SK-N-SH treated with all-trans-retinoic acid at 6 μM for 48 hours (cell line): ENCODE data around the gene CDC6.

ENCODE experiments used
- ATAC-seq: fragments of 200-7000 bp; cut with Tn5 transposase; 3 replicates; pipeline ENCODE4 v1.9.1; 2020; ENCODE audit warnings: mild to moderate bottlenecking, moderate library complexity
- ARNTL ChIP-seq: fragments of 450-650 bp; formaldehyde crosslinking; IDR thresholded peaks from 2 replicates; pipeline ENCODE4 v1.5.0; 2020; ENCODE audit warnings: low read depth, mild to moderate bottlenecking, moderate library complexity, borderline replicate concordance
- BACH2 ChIP-seq: fragments of 250-450 bp; sonication (Bioruptor Pico); IDR thresholded peaks from 2 replicates; pipeline ENCODE4 v1.9.0; 2021; ENCODE audit warnings: mild to moderate bottlenecking, borderline replicate concordance
- CREB5 ChIP-seq: fragments of 250-450 bp; sonication (Bioruptor Pico); IDR thresholded peaks from 2 replicates; pipeline ENCODE4 v1.5.1; 2020; ENCODE audit warnings: low read depth, mild to moderate bottlenecking, moderate library complexity
- CSDC2 ChIP-seq: fragments of 250-450 bp; sonication (Bioruptor Pico); IDR thresholded peaks from 2 replicates; pipeline ENCODE4 v1.5.0; 2020; ENCODE audit warnings: mild to moderate bottlenecking, moderate library complexity
- CSRNP3 ChIP-seq: fragments of 250-450 bp; sonication (Bioruptor Pico); IDR thresholded peaks from 2 replicates; pipeline ENCODE4 v1.5.1; 2021; ENCODE audit warnings: mild to moderate bottlenecking, moderate library complexity
- ESRRG ChIP-seq: fragments of 250-450 bp; sonication (Bioruptor Pico); IDR thresholded peaks from 2 replicates; pipeline ENCODE4 v1.6.1; 2021; ENCODE audit warnings: mild to moderate bottlenecking
- GLIS3 ChIP-seq: fragments of 250-450 bp; sonication (Bioruptor Pico); IDR thresholded peaks from 2 replicates; pipeline ENCODE4 v1.5.0; 2020; ENCODE audit warnings: mild to moderate bottlenecking, moderate library complexity
- ISL1 ChIP-seq: fragments of 250-450 bp; sonication (Bioruptor Pico); IDR thresholded peaks from 2 replicates; pipeline ENCODE4 v2.1.2; 2022; ENCODE audit warnings: mild to moderate bottlenecking, moderate library complexity
- OSR1 ChIP-seq: fragments of 250-450 bp; sonication (Bioruptor Pico); IDR thresholded peaks from 2 replicates; pipeline ENCODE4 v1.8.0; 2022; ENCODE audit warnings: moderate library complexity, mild to moderate bottlenecking, inconsistent platforms
- PATZ1 ChIP-seq: fragments of 250-450 bp; sonication (Bioruptor Pico); IDR thresholded peaks from 2 replicates; pipeline ENCODE4 v1.8.0; 2020; ENCODE audit warnings: mild to moderate bottlenecking, moderate library complexity, borderline replicate concordance
- POU6F1 ChIP-seq: fragments of 250-450 bp; sonication (Bioruptor Pico); IDR thresholded peaks from 2 replicates; pipeline ENCODE4 v1.8.0; 2021; ENCODE audit warnings: low read depth, mild to moderate bottlenecking, moderate library complexity, borderline replicate concordance
- PPARA ChIP-seq: fragments of 250-450 bp; sonication (Bioruptor Pico); IDR thresholded peaks from 2 replicates; pipeline ENCODE4 v1.5.0; 2020; ENCODE audit warnings: mild to moderate bottlenecking, borderline replicate concordance
- RARB ChIP-seq: fragments of 250-450 bp; sonication (Bioruptor Pico); IDR thresholded peaks from 2 replicates; pipeline ENCODE4 v1.8.0; 2021; ENCODE audit warnings: mild to moderate bottlenecking, moderate library complexity
- SNAI2 ChIP-seq: fragments of 250-450 bp; sonication (Bioruptor Pico); IDR thresholded peaks from 2 replicates; pipeline ENCODE4 v1.5.0; 2020; ENCODE audit warnings: mild to moderate bottlenecking, moderate library complexity
- TOX ChIP-seq: fragments of 250-450 bp; sonication (Bioruptor Pico); IDR thresholded peaks from 2 replicates; pipeline ENCODE4 v1.8.0; 2021; ENCODE audit warnings: mild to moderate bottlenecking, moderate library complexity, borderline replicate concordance
- ZC3H10 ChIP-seq: fragments of 250-450 bp; sonication (Bioruptor Pico); IDR thresholded peaks from 2 replicates; pipeline ENCODE4 v1.5.1; 2021; ENCODE audit warnings: mild to moderate bottlenecking, moderate library complexity
- ZFP3 ChIP-seq: fragments of 250-450 bp; sonication (Bioruptor Pico); IDR thresholded peaks from 2 replicates; pipeline ENCODE4 v1.5.0; 2020; ENCODE audit warnings: mild to moderate bottlenecking, moderate library complexity
- ZFP30 ChIP-seq: fragments of 450-650 bp; formaldehyde crosslinking; IDR thresholded peaks from 2 replicates; pipeline ENCODE4 v1.5.0; 2022; ENCODE audit warnings: mild to moderate bottlenecking, moderate library complexity
- ZNF70 ChIP-seq: fragments of 450-650 bp; formaldehyde crosslinking; IDR thresholded peaks from 2 replicates; pipeline ENCODE4 v1.5.0; 2020; ENCODE audit warnings: mild to moderate bottlenecking, moderate library complexity
- ZNF8 ChIP-seq: fragments of 450-650 bp; formaldehyde crosslinking; IDR thresholded peaks from 2 replicates; pipeline ENCODE4 v1.5.0; 2020; ENCODE audit warnings: mild to moderate bottlenecking, moderate library complexity

Gene CDC6

GRCh38 chr17:40333781-40334448 is 46.2 kb downstream of the CDC6 start:
- no peak for TF ChIP-seq GLIS3 (CRISPR knock-in tag)
- no peak for TF ChIP-seq CREB5 (CRISPR knock-in tag)
- no peak for TF ChIP-seq ARNTL
- TF ChIP-seq ISL1 (CRISPR knock-in tag): no peak
- no peak for TF ChIP-seq BACH2
- no peak for TF ChIP-seq ZC3H10 (CRISPR knock-in tag)
- TF ChIP-seq ESRRG: no peak
- no peak for TF ChIP-seq RARB (CRISPR knock-in tag)
- TF ChIP-seq ZFP3 (CRISPR knock-in tag): no peak
- TF ChIP-seq ZNF8: no peak
- no peak for TF ChIP-seq ZNF70 (CRISPR knock-in tag)
- no peak for TF ChIP-seq CSRNP3 (CRISPR knock-in tag)
- no peak for TF ChIP-seq CSDC2 (CRISPR knock-in tag)
- no peak for TF ChIP-seq SNAI2 (CRISPR knock-in tag)
- no peak for TF ChIP-seq OSR1
- no peak for ATAC-seq

- no peak for ATAC-seq
- TF ChIP-seq CSDC2 (CRISPR knock-in tag) (no peak), PATZ1 (no peak), ISL1 (CRISPR knock-in tag) (no peak), ESRRG (no peak), ZNF70 (CRISPR knock-in tag) (no peak)
Measured at GRCh38 chr17:40335620-40336019, 47.9 kb downstream of the CDC6 start.

- ATAC-seq: no peak
- no peak for TF ChIP-seq POU6F1 (CRISPR knock-in tag)
- no peak for TF ChIP-seq PATZ1
- no peak for TF ChIP-seq ZNF8
- no peak for TF ChIP-seq SNAI2 (CRISPR knock-in tag)
- no peak for TF ChIP-seq TOX (CRISPR knock-in tag)
- no peak for TF ChIP-seq ESRRG
- TF ChIP-seq ZFP3 (CRISPR knock-in tag): no peak
- TF ChIP-seq ARNTL: no peak
Measured at GRCh38 chr17:40337351-40337750, 49.7 kb downstream of the CDC6 start.

- no peak for TF ChIP-seq ISL1 (CRISPR knock-in tag)
Measured at GRCh38 chr17:40338058-40338457, 50.4 kb downstream of the CDC6 start.

GRCh38 chr17:40338941-40339649 is 51.4 kb downstream of the CDC6 start:
- ATAC-seq: no peak
- TF ChIP-seq CSRNP3 (CRISPR knock-in tag) (no peak), CSDC2 (CRISPR knock-in tag) (no peak), ZFP3 (CRISPR knock-in tag) (no peak), ZFP30 (CRISPR knock-in tag) (no peak), ZNF8 (no peak), ZC3H10 (CRISPR knock-in tag) (no peak), GLIS3 (CRISPR knock-in tag) (no peak), PPARA (no peak), ARNTL (no peak), CREB5 (CRISPR knock-in tag) (no peak), ESRRG (no peak), ISL1 (CRISPR knock-in tag) (no peak)

More at GRCh38 chr17:40338058-40338457, 50.4 kb downstream of the CDC6 start:
- no peak for ATAC-seq
